GM21528 (cell line): ENCODE results near the gene SH3BP5.

Source experiments
- ATAC-seq: cut with Tn5 transposase; IDR thresholded peaks from one replicate; pipeline ENCODE4 v1.9.1; 2021; ENCODE audit warnings: mild to moderate bottlenecking, moderate library complexity; ENCODE audit not compliant: unreplicated experiment, low FRiP score

The SH3BP5 gene

DNA sequence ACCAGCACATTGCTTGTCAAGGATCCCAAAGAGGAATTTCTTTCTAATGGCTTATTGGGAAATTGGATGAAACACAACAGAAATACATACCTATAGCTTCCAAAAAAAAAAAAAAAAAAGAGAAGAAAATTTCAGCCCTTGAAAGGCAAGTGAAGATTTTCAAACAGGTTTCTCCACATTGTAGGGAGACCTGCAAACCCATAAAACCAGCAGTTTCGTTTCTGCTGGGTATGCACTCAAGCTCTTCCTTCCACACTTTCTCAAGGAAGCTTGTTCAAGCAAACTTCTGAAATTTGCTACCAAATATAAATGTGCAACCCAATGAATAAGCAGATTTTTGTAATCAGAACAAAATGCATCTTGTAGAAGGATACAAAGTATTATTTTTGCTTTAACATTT lies 15.9 kb upstream of the SH3BP5 start:
- ATAC-seq = no peak

DNA sequence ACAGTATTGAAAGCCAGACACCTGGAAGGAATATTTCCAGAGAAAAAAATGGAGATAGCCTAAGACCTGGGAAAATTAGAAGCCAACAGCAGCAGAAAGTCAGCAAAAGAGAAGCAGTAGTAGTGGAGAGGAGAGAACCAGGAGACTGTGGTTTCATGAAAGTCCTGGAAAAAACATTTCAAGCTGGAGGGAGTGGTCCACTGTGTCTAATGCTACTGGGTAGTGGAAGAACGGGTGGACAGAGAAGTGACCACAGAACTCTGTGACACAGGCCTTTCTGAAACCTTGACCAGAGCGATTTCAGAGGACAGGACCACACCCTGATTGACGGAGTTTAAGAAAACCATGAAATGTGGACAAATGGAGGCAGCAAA lies 15.3 kb upstream of the SH3BP5 start:
- no peak for ATAC-seq

DNA sequence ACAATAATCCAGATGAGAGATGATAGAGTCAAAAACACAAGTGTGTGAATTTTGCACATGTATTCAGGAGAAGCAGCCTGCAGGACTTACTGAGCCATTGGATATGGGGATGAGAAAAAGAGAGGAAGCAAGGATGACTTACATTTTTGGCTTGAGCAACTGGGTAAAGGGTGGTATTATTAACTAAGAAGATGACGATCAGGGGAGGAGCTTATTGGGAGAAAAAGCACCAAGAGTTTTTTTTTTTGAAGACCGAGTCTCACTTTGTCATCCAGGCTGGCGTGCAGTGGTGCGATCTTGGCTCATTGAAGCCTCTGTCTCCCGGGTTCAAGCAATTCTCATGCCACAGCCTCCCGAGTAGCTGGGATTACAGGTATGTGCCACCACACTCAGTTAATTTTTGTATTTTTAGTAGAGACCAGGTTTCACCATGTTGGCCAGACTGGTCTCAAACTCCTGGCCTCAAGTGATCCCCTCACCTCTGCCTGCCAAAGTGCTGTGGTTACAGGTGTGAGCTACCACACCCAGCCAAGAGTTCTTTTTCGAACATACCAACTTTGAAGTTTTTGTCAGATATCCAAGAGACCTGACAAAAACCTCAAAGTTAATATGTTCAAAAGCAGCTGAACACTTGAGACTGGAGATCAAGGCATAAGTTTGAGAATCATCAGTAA lies 14.8 kb upstream of the SH3BP5 start:
- no peak for ATAC-seq

DNA sequence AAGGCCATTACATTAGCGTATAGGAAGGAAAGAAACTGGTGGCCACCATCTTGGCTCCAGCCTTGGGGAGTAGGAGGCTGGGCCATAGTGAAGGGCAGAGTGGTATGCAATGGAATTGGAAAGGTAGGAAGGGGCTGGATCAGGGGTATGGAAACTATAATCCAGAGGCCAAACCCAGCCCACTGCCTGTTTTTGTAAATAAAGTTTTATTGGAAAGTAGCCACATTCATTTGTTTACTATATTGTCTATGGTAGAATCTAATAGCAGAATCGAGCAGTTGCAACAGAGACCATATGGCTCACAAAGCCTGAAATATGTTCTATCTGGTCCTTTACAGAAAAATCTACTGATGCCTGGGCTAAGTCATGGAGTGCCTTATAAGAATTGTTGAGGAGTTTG lies 14.1 kb upstream of the SH3BP5 start:
- ATAC-seq = no peak

DNA sequence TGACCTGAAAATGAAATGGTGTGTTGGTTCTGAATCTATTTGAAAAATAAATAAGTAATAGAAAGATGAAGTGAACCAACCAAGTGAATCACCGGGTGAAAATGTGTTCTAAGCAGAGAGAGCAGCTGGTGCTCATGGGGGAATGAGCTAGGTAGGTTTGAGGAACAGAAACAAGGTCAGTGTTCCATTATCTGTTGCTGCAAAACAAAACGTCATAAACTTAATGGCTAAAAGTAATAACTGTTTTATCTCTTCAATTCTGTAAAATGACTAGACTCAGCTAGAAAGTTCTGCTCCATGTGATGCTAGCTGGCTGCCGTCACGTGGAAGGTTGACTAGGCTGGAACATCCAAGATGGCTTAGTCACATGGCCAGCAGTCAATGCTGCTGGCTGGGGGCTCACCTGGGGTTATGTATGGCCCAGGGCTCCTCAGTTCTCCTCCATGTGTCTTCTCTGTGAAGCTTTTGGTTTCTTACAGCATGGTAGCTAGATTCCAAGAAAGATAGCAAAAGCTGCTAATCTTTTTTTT lies 13.3 kb upstream of the SH3BP5 start:
- peak; percentile 94 for ATAC-seq

DNA sequence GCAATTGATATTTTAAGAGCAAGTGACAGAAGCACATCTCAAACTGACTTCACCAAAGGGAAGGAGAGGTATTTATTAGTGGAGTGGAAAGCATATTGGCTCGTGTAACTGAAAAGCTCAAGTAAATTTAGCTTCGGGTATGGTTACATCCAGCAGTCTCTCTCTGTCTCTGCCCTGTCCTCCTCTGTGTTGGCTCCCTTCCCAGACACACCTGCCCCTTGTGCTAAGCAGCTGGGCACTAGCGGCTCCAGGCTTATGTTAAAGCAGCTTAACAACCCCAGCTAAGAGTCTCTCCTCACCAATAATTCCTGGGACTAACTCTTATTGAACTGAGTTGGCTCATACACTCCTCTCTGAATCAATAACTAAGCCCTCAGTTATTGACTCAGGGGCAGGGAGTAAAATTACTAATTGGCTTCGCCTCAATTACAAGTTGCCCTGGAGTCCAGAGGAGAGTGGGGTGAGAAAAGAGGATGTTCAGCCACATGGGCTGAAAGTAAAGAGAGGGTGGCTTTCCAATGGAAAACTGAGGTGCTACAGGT lies 12.8 kb upstream of the SH3BP5 start:
- ATAC-seq = no peak

DNA sequence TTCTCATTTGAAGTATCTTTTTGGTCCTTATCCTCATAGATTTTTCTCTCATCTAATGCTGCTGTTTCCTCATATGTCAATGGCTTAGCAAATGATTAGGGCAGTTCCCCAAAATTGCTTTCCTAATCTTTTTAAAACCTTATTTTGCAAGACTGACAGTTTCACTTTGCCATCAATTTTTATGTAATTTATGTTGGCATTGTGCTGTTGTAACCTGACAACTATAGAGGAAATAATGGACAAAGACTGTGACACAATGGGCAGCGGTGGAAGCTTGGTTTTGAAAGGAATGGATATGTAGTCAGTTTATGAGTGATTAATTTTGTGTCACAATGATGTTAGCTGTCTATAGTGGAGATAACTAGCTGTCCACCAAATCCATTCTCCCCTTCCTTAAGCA lies 10.6 kb upstream of the SH3BP5 start:
- no peak for ATAC-seq

DNA sequence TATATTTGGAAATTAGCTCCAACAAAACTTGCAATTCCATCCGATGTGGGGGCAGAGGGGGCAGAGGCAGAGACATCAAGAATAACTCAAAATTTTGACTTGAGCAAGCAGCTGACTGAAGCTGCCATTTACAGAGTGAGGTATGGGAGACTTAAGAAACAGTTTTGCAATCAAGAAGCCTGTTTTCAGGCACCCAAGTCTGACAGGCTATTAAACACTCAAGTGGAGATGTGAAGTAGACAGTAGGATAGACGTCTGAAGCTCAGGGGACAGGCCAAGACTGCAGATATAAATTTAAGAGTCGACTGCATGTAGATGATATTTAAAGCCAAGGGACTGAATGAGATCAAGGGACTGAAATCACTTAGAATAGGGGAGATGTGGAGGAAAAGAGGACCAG lies 9.9 kb upstream of the SH3BP5 start:
- ATAC-seq = no peak

DNA sequence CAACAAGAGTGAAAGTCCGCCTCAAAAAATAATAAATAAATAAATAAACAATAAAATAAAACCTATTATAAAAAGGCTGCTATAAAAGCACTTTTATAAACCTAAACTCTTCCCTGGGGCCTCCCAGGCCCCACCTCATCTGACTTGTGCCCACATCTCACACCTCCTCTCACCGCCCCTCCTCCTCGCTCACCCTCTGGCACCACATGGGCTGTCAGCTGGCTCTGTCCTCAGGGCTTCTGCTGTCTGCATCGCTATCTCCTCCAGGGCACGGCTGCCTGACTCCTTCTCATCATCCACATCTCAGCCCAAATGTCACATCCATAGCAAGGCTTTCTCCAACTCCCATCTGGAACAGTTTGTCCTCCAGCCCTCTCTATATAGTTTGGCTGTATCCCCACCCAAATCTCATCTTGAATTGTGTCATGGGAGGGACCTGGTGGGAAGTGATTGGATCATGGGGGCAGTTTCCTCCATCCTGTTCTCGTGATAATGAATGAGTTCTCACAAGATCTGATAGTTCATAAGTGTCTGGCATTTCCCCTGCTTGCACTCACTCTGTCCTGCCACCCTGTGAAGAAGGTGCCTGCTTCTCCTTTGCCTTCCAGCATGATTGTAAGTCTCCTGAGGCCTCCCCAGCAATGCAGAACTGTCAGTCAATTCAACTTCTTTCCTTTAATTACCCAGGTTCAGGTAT lies 8.8 kb upstream of the SH3BP5 start:
- ATAC-seq = no peak

DNA sequence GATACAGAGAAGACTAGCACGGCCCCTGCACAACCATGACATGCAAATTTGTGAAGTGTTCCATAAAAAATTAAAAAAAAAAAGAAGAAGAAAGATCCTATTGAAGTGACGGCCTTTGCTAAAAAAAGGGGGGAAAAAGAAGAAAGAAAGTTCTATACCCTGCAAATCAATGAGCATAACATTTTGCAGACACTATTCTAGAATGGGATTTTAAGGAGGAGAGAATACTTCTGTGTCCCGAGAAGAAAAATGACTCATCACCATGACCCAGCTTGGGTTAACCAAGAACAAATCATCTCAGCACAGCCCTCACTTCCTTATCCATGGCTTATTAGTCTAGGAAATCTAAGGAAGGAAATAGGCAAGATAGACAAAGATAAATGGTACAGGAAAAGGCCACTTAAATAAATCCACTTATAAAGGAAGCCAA lies 7.4 kb upstream of the SH3BP5 start:
- no peak for ATAC-seq

DNA sequence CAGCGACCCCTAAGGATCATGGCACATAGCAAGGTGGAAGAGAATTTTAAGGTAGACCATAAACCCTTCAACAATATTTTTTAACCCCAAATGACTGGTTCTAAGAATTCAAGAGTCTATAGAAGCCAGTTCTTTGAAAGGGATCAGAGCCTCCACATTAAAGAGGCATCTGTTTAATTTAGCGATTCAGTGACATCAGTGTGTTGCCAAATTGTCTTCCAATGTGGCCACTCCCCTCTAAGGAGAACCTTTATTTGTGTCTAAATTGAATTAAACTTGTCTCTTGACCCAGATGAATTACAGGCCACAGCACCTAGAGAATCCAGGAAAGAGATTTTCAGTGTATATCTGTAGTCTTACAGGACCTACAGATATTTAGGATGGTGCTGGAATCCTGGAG lies 6.6 kb upstream of the SH3BP5 start:
- ATAC-seq = no peak

DNA sequence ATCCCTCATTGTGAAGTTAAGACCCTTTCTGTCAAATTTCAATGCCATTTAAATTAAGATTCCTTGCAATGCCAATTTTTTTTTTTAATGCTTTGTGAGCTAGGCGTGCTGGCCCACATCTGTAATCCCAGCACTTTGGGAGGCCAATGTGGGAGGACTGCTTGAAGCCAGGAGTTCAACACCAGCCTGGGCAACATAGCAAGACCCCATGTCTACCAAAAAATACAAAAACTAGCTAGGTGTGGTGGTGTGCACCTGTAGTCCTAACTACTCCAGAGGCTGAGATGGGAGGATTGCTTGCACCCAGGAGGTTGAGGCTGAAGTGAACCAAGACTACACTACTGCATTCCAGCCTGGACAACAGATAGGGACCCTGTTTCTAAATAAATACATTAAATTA lies 5.6 kb upstream of the SH3BP5 start:
- ATAC-seq = no peak

DNA sequence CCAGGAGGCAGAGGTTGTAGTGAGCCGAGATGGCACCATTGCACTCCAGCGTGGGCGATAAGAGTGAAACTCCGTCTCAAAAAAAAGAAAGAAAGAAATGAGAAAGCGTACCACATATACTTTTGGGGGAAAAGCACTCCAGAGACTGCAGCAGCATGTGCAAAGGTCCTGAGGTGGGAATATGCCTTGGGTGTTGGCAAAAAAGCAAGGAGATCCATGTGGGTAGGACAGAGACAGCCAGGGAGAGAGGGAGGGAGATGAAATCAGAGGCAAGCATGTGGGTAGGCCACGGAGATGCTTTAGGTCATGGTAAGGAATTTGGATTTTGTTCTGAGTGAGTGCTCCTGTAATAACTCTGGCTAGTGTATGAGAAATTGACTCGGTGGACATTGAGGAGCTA lies 3.7 kb upstream of the SH3BP5 start:
- ATAC-seq = no peak

DNA sequence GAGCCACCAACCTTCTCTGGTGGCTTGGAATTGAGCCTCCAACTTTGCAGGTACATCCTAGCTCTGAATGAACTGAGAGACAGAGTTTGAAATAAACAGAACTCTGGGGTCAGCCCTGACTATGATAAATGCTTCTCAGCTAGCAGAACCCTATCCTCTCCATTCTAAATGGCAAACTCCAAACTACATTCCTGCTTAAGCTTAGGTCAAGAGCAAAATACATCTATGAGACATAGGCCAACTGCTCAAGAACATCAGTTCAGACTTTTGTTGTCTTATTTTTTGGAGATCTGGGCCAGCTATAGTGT lies 1.5 kb upstream of the SH3BP5 start:
- no peak for ATAC-seq

DNA sequence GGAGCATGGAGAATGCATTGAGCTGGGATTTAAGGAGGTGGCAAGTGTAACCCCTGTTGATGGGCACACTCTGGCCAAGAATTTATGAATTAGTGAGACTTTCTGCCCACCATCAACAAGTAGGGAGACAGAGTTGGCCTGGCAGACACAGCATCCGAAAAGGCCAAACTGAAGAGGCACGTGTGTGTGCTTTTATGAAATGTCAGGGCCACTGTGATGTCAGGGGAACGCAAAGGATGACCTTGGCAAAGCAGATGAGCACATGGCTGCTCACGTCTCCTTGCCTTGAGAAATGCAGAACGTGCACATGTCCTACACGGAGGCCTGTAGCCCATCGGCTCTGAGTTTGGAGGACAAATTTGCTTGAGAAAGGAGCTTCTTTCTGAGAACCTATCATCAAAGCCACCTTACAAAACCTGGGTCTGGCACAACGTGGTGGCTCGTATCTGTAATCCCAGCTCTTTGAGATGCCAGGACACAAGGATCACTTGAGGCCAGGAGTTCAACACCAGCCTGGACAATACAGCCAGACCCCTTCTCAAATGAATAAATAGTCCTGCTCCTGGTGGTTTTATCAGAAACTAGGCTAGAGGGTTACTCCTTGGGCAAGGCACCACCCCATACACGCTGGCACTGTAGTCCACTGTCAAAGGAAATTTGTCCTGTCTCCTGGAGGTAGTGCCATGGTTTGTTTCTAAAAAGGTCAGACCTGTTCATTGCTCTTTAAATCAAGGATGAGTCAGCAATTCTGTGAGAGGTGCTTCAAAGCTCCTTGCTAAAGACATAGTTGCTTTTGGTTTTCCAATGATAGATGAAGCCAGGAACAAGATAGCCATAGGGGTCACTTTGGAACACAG lies 941 bp upstream of the SH3BP5 start:
- ATAC-seq = no peak

DNA sequence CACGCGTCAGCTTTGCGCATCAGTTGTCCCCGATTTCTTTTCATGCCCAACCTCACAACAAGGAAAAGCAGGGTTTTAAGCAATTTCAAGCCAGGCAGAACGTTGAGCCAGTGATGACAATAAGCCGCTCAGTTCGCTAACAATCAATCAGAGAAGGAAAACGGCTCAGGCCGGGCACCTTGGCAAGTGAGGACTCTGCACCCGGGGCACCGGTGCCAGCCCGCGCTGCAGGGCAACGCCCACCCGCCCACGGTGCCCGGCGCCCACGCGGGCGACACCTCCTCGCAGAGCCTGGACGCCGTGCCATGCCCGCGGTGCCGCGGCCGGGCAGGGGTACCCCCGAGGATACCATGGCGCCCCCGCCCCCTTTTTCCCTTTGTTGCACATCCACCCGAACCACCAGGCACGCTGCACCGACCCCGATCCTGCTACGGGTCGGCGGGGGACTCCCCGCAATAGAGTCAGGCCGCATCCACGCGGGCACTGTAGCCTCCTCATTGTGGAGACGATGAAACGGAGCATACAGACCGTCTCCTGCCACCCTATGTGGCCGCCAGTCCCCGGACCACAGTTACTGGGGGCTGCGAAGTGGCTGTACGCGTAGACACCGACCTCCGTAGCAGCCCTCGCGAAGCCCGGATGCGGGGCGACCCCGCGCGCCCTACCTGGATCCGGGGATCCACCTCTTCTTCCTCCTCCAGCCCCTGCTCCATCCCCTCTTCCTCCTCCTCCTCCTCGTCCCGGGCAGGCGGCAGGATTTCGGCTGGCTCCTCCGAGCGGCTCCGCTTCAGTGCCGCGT lies 581 bp downstream of the SH3BP5 start:
- peak; percentile 39 for ATAC-seq

DNA sequence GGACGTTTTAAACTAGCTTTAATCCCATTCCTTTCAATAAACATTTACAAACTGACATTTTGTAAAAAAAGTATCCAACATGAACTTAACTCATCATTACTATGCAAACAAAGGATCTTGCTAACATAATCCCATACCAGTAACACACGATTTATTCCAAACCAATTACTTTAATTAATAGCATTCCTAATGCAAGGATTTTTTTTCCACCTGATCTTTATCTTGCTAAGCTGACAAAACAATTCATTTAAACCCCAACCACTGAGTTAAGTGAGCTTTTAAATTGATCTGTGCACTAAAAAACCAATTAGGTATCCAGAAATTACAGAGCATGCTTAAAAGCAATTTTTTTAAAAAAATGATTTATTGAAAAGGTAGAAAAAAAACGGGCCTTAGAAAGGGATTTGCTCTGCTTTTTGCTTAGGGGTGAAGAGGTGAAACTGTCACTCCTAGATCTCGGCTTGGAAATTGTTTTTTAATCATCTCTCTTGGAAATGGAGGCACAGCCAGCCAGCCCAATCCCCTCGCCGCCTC lies 1.2 kb downstream of the SH3BP5 start:
- ATAC-seq = no peak

DNA sequence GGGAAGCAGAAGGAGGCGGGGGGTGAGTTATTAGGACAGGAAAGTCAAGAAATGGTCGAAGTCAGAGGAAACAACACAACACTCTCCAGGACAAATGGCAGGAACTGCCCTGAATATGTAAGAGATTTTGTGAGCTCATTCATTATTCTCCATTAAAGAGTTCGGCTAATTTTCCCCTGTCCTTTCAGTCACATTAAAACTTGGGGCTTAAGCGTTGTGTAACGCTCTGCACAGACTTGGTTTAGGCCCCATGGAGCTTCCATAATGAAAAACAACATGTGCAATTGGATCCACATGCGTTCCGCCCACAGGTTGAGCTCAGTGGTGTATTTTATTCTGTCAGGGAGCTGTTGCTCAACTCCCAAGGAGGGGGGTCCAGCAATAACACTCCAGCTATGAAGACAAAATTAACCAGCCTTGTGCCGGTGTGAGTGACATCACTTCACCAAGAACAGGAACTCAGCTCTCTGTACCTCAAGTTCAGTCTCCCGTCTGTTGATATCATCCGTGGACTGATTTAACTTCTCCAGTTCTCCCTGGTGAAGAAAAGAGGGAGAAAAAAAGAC lies 2.3 kb downstream of the SH3BP5 start:
- ATAC-seq = no peak

DNA sequence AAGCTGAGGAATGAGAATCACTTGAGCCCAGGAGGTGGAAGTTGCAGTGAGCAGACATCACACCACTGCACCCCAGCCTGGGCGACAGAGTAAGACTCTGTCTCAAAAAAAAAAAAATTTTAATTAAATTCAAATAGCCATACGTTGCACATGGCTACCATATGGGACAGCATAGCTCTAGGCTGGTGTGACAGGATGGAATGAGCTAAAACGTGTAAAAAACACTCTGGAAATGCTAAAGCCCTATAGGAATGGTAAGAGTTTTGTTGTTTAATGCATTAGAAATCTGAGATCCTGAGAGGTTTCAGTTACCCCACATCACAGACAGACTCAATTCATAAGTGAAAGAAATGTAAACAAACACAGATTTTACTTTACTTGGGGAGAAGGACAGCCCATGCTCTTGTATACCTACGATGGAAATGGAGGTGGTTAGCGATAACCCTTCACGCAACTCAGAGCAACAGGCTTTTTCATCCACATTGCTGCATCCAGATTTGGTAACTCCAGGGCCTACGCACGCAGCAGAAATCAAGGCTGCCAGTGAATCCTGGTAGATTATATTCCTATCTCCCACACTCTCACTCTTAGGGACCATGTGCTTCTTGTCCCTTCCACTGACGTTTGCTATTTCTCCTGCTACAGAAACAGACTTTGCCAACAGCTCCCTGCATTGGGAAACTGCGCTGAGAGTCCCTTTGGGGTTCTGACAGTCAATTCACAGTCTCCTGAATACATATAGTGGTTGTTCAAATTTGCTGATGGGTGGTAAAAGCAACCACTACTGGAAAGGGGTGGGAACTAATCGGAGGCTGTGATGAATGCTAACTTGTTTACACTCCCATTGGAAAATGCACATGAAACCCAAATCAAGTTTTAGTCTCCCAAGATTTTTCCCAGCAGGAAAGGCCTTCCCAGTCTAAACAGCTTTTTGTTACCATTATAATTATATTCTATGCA lies 3.1 kb downstream of the SH3BP5 start:
- no peak for ATAC-seq
